Activated T-helper 1 cell treated with Interleukin-2 at 50 U/mL for 16 hours (primary cell): Measurements from ENCODE around the gene OS9.
A peak's percentile ranks its signal among the peaks of the same experiment; 100 is the strongest.

Experiments
- DNase-seq: peaks from one replicate; pipeline ENCODE4 v3.0.0-alpha.2; 2020; ENCODE audit warnings: low read depth

OS9 gene

GRCh38 chr12:57751788-57752667 is 58.1 kb downstream of the OS9 start, which contains the start of gene CDK4:
CDK4 (minus strand) TSS chr12:57752310; CDS start chr12:57751717, 593 bp downstream.
- DNase-seq, result peak; percentile 98

- DNase-seq, result no peak
These were observed 58.7 kb downstream of the OS9 start for GRCh38 chr12:57752668-57753000.

- DNase-seq, result no peak
These were observed 59.9 kb downstream of the OS9 start for GRCh38 chr12:57753756-57754337.

- peak; percentile 77 for DNase-seq
These were observed 60.7 kb downstream of the OS9 start, which contains the start of gene MARCHF9 for GRCh38 chr12:57754411-57755193. MARCHF9 (plus strand) TSS chr12:57755103; CDS start chr12:57755529, 426 bp downstream.

GRCh38 chr12:57755194-57755453 is 61.2 kb downstream of the OS9 start:
- DNase-seq, result no peak

GRCh38 chr12:57755454-57756372 is 61.8 kb downstream of the OS9 start:
- peak; percentile 29 for DNase-seq

- peak; percentile 55 for DNase-seq
These were observed 62.7 kb downstream of the OS9 start for GRCh38 chr12:57756406-57757341.

GRCh38 chr12:57757771-57758170 is 63.8 kb downstream of the OS9 start:
- no peak for DNase-seq

GRCh38 chr12:57758552-57759359 is 64.8 kb downstream of the OS9 start:
- DNase-seq, result no peak

- no peak for DNase-seq
These were observed 65.5 kb downstream of the OS9 start for GRCh38 chr12:57759360-57759980.

GRCh38 chr12:57760347-57760982 is 66.5 kb downstream of the OS9 start:
- DNase-seq, result no peak

GRCh38 chr12:57761391-57761998 is 67.6 kb downstream of the OS9 start:
- DNase-seq, result no peak

GRCh38 chr12:57762463-57762862 is 68.5 kb downstream of the OS9 start:
- DNase-seq, result no peak

GRCh38 chr12:57763881-57764661 is 70.1 kb downstream of the OS9 start:
- no peak for DNase-seq

GRCh38 chr12:57764662-57765002 is 70.7 kb downstream of the OS9 start:
- no peak for DNase-seq

- no peak for DNase-seq
These were observed 71.2 kb downstream of the OS9 start for GRCh38 chr12:57765003-57765697.
